Astrocyte (in vitro differentiated cells and primary cell): Measurements from ENCODE around the gene STAB1. TPM values are rescaled to one million over a fixed set of nuclear protein-coding genes. Genes with fewer than 3 reads are reported as not detected.

Source experiments
- DNase-seq: peaks from one replicate; pipeline ENCODE4 v3.0.0-alpha.2; 2010; ENCODE audit warnings: low read depth
- FAIRE-seq: peaks from 2 replicates; lab custom pipeline; 2011; peaks lifted over from hg19 to GRCh38; lab: Jason Lieb, UNC
- H2AFZ ChIP-seq: 2 replicates; pipeline ENCODE4 v1.6.0; 2012; ENCODE audit warnings: low read depth, low read length, inconsistent platforms
- H3K27ac ChIP-seq: 2 replicates; pipeline ENCODE4 v1.5.1; 2011; ENCODE audit warnings: low read depth, low read length, inconsistent platforms
- H3K27me3 ChIP-seq: 2 replicates; pipeline ENCODE4 v1.6.0; 2011; ENCODE audit warnings: low read length, inconsistent platforms; ENCODE audit not compliant: insufficient read depth
- H3K36me3 ChIP-seq: 2 replicates; pipeline ENCODE4 v1.5.1; 2011; ENCODE audit warnings: low read length, inconsistent platforms; ENCODE audit not compliant: insufficient read depth
- H3K4me1 ChIP-seq: 2 replicates; pipeline ENCODE4 v1.5.1; 2011; ENCODE audit warnings: low read length, inconsistent platforms; ENCODE audit not compliant: insufficient read depth
- H3K4me2 ChIP-seq: 2 replicates; pipeline ENCODE4 v1.6.0; 2012; ENCODE audit warnings: low read length, inconsistent platforms
- H3K4me3 ChIP-seq: 2 replicates; pipeline ENCODE4 v1.5.1; 2011; ENCODE audit warnings: low read depth, mild to moderate bottlenecking, low read length, inconsistent platforms; ENCODE audit not compliant: insufficient read depth
- H3K79me2 ChIP-seq: 2 replicates; pipeline ENCODE4 v1.6.0; 2012; ENCODE audit warnings: mild to moderate bottlenecking, low read length, inconsistent platforms; ENCODE audit not compliant: insufficient read depth
- H3K9ac ChIP-seq: 2 replicates; pipeline ENCODE4 v1.6.0; 2012; ENCODE audit warnings: mild to moderate bottlenecking, low read length, inconsistent platforms
- H3K9me3 ChIP-seq: 2 replicates; pipeline ENCODE4 v1.5.1; 2012; ENCODE audit warnings: low read depth, mild to moderate bottlenecking, low read length, inconsistent platforms; ENCODE audit not compliant: insufficient read depth
- H4K20me1 ChIP-seq: 2 replicates; pipeline ENCODE4 v1.6.0; 2012; ENCODE audit warnings: low read length, inconsistent platforms; ENCODE audit not compliant: insufficient read depth
- H3K27ac Mint-ChIP-seq: one replicate; pipeline ENCODE4 v1.8.0; 2021; ENCODE audit warnings: mild to moderate bottlenecking, mixed read lengths; ENCODE audit not compliant: unreplicated experiment
- H3K27me3 Mint-ChIP-seq: one replicate; pipeline ENCODE4 v1.8.0; 2021; ENCODE audit warnings: low read depth, mixed read lengths; ENCODE audit not compliant: unreplicated experiment
- H3K36me3 Mint-ChIP-seq: one replicate; pipeline ENCODE4 v1.8.0; 2021; ENCODE audit warnings: low read depth, mixed read lengths; ENCODE audit not compliant: unreplicated experiment
- H3K4me1 Mint-ChIP-seq: one replicate; pipeline ENCODE4 v1.8.0; 2021; ENCODE audit warnings: low read depth, mixed read lengths; ENCODE audit not compliant: unreplicated experiment
- H3K4me3 Mint-ChIP-seq: one replicate; pipeline ENCODE4 v1.8.0; 2021; ENCODE audit warnings: mild to moderate bottlenecking, moderate library complexity, mixed read lengths; ENCODE audit not compliant: unreplicated experiment
- H3K9me3 Mint-ChIP-seq: one replicate; pipeline ENCODE4 v1.8.0; 2021; ENCODE audit warnings: mild to moderate bottlenecking, mixed read lengths; ENCODE audit not compliant: unreplicated experiment
- EZH2 ChIP-seq: IDR thresholded peaks from 2 replicates; pipeline ENCODE4 v1.6.1; 2012; ENCODE audit warnings: mild to moderate bottlenecking, low read length, inconsistent platforms; ENCODE audit not compliant: insufficient read depth
- total RNA-seq: library from RNA; stranded (reverse); gene quantifications from 2 replicates; pipeline ENCODE4 v1.2.1, GENCODE V29; 2021
- TF ChIP-seq, protein P1 (sequence below): IDR thresholded peaks from 2 replicates; pipeline ENCODE4 v1.5.1; 2011; ENCODE audit warnings: low read depth, mild to moderate bottlenecking, inconsistent platforms, low read length, moderate library complexity; ENCODE audit not compliant: insufficient read depth

The STAB1 gene
- total RNA-seq, 1 donor from 2014 or later, result 0.39 TPM

DNA sequence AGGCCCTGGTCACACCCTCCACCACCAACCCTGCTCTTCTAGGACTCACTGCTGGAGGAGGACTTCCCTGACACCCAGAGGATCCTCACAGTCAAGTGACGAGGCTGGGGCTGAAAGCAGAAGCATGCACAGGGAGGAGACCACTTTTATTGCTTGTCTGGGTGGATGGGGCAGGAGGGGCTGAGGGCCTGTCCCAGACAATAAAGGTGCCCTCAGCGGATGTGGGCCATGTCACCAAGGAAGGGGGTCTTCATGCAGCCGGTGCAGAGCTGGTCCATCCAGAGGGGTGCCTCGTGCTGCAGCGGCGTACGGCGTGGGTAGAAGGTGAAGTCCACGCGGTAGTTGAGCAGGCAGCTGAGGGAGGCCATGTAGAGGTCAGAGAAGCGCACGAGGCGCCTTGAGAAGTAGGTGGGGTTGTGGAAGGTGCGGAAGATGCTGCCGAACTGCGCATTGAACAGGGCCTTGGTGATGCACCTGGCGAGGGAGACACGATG is 29.2 kb downstream of the STAB1 start:
- TF ChIP-seq EZH2, result no peak
- TF ChIP-seq, protein P1, sequence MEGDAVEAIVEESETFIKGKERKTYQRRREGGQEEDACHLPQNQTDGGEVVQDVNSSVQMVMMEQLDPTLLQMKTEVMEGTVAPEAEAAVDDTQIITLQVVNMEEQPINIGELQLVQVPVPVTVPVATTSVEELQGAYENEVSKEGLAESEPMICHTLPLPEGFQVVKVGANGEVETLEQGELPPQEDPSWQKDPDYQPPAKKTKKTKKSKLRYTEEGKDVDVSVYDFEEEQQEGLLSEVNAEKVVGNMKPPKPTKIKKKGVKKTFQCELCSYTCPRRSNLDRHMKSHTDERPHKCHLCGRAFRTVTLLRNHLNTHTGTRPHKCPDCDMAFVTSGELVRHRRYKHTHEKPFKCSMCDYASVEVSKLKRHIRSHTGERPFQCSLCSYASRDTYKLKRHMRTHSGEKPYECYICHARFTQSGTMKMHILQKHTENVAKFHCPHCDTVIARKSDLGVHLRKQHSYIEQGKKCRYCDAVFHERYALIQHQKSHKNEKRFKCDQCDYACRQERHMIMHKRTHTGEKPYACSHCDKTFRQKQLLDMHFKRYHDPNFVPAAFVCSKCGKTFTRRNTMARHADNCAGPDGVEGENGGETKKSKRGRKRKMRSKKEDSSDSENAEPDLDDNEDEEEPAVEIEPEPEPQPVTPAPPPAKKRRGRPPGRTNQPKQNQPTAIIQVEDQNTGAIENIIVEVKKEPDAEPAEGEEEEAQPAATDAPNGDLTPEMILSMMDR, result no peak
- Histone ChIP-seq H2AFZ (no peak overlapping the region), H3K27ac (no peak overlapping the region), H3K9ac (no peak overlapping the region), H4K20me1 (peaks cover 56% of the 10 kb centered on the region), H3K4me1 (no peaks in the 10 kb centered on the region), H3K4me3 (no peak overlapping the region), H3K27me3 (no peaks in the 10 kb centered on the region), H3K36me3 (peaks cover 29% of the 10 kb centered on the region), H3K9me3 (no peaks in the 10 kb centered on the region), H3K79me2 (peaks cover 13% of the 10 kb centered on the region), H3K4me2 (no peak overlapping the region)
- Mint-ChIP-seq H3K9me3 (no peaks in the 10 kb centered on the region), H3K4me1 (peaks cover 7% of the 10 kb centered on the region), H3K36me3 (peaks cover 21% of the 10 kb centered on the region), H3K27ac (no peak overlapping the region), H3K4me3 (no peak overlapping the region), H3K27me3 (peaks cover 3% of the 10 kb centered on the region)
- no peak for FAIRE-seq
- DNase-seq, result no peak

DNA sequence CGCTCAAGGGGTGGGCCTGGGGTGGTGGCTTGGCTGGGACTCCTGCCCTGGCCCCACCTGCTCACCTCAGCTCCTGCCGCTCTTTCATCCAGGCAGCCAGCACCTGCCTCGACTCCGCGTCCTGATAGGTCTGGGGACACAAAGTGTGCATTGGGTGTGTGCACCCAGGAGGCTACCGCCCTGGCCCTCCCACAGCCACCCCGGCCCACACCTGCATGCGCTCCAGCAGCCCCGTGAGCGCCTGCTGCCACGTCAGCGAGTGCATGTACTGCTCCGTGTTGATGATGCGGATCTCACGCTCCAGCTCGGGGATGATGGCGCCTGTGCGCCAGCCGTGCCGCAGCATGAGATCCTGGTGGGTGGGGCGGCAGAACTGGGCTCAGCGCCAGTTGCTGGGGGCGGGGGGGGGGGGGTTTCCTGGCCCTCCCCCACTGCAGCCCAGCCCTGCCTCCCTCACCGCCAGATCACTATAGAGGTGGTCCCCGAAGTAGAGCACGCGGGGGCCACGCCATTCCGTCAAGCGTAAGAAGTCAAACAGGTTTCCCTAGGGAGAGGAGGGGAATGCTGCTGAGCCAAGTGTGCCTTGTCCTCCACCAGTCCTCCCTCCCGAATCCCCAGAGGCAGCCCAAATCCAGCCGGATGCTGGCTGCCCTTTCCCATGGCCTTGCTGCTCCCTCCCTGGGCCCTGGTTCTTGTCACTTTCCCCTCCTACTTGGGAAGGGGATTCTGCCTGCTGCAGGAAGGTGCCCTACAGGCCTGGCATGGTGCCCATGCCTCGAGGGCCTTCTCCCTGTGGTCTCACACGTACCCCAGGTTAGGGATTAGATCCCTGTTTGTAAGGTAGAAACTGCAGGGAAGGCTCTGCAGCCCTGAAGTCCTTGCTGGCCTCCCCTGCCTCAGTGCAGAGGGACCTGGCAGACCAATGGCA is 29.9 kb downstream of the STAB1 start:
- H3K9ac ChIP-seq, result no peak overlapping the region
- Mint-ChIP-seq H3K9me3 (no peaks in the 10 kb centered on the region), H3K27ac (no peak overlapping the region), H3K36me3 (peaks cover 21% of the 10 kb centered on the region), H3K4me1 (peaks cover 8% of the 10 kb centered on the region), H3K4me3 (no peak overlapping the region), H3K27me3 (peaks cover 2% of the 10 kb centered on the region)
- peaks cover 3% of the 10 kb centered on the region for H3K4me1 ChIP-seq
- TF ChIP-seq, protein P1, result no peak
- TF ChIP-seq EZH2, result no peak
- H4K20me1 ChIP-seq, result peaks cover 63% of the 10 kb centered on the region
- H3K79me2 ChIP-seq, result peaks cover 20% of the 10 kb centered on the region
- H2AFZ ChIP-seq, result no peak overlapping the region
- no peaks in the 10 kb centered on the region for H3K27me3 ChIP-seq
- DNase-seq (no peak), FAIRE-seq (no peak)
- no peaks in the 10 kb centered on the region for H3K9me3 ChIP-seq
- peaks cover 29% of the 10 kb centered on the region for H3K36me3 ChIP-seq
- H3K4me2 ChIP-seq, result no peak overlapping the region
- no peak overlapping the region for H3K4me3 ChIP-seq
- H3K27ac ChIP-seq, result no peak overlapping the region
